Stomach (tissue), 4 donors: ENCODE results near the gene CFAP53.

ENCODE experiments used
- EP300 ChIP-seq: sonication (generic); formaldehyde crosslinking; IDR thresholded peaks from one replicate; pipeline ENCODE4 v1.6.1; 2017; ENCODE audit warnings: antibody characterized with exemption
- POLR2A ChIP-seq, 4 donors: fragments of 450-650 bp; IDR thresholded peaks; one replicate each; pipeline ENCODE4 v1.6.1; 2016; ENCODE audit warnings: antibody characterized with exemption in 4 of 4, control low read depth in 2 of 4, mild to moderate bottlenecking in 1 of 4, moderate library complexity in 1 of 4
- POLR2AphosphoS5 ChIP-seq, 3 donors: sonication (generic); formaldehyde crosslinking; IDR thresholded peaks; one replicate each; pipeline ENCODE4 v1.6.1; 2016; ENCODE audit warnings: antibody characterized with exemption in 3 of 3
- TF ChIP-seq, protein P1 (sequence below), 7 experiments: fragments of 450-650 bp in 4 of 7; fragments of 200-600 bp in 3 of 7; sonication (generic) in 3 of 7; IDR thresholded peaks; one replicate each; pipeline ENCODE4 v1.5.1; 2016 to 2019; ENCODE audit warnings: antibody characterized with exemption in 7 of 7, control low read depth in 2 of 7, mild to moderate bottlenecking in 1 of 7

DNA sequence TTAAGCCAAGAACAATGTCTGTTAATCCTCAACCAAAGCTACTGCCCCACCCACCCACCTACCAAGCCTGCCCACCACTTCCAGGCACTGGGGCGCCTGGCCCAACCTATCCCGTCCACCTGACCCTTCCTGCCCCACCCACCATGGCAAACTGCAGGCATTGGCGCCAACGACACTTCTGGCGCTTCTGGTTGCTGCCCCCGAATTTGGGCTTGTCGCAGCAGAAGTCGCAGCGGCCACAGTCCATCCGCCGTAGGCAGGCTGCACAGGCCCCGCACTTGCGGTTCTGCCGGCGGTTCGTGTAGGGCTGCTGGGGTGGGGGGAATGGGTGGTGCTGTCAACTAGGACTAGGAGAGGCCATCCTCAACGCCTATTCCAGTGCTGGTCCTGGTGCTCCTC, 7.7 kb upstream of the CFAP53 start:
- TF ChIP-seq, protein P1, sequence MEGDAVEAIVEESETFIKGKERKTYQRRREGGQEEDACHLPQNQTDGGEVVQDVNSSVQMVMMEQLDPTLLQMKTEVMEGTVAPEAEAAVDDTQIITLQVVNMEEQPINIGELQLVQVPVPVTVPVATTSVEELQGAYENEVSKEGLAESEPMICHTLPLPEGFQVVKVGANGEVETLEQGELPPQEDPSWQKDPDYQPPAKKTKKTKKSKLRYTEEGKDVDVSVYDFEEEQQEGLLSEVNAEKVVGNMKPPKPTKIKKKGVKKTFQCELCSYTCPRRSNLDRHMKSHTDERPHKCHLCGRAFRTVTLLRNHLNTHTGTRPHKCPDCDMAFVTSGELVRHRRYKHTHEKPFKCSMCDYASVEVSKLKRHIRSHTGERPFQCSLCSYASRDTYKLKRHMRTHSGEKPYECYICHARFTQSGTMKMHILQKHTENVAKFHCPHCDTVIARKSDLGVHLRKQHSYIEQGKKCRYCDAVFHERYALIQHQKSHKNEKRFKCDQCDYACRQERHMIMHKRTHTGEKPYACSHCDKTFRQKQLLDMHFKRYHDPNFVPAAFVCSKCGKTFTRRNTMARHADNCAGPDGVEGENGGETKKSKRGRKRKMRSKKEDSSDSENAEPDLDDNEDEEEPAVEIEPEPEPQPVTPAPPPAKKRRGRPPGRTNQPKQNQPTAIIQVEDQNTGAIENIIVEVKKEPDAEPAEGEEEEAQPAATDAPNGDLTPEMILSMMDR (IDR thresholded peaks at IDR 0.05): no peak
- TF ChIP-seq EP300 (no peak), POLR2A (IDR thresholded peaks at IDR 0.05) (no peak), POLR2AphosphoS5 (IDR thresholded peaks at IDR 0.05) (no peak)
